HEK293 (cell line): Measurements from ENCODE around the gene PTHLH.

Source experiments
- CTCF ChIA-PET: fragments of 350-600 bp; formaldehyde crosslinking; extraction: SDS; loops from one replicate; lab custom pipeline; 2021; ENCODE audit warnings: antibody characterized with exemption; lab: Yijun Ruan, JAX
- POLR2A ChIA-PET: fragments of 300-600 bp; formaldehyde crosslinking; extraction: SDS; loops from one replicate; lab custom pipeline; 2020; ENCODE audit warnings: antibody characterized with exemption, inconsistent platforms; lab: Yijun Ruan, JAX
- H3K27ac ChIP-seq: fragments of 200-500 bp; sonication (Bioruptor generic); 2 replicates; pipeline ENCODE4 v1.5.1; 2014; ENCODE audit warnings: low read depth, low read length, control low read depth, inconsistent platforms; ENCODE audit errors: extremely low read depth
- H3K36me3 ChIP-seq, 2 experiments: fragments of 200-500 bp in 1 of 2; sonication (Bioruptor generic) in 1 of 2; 1 replicate in 1 of 2; 2 replicates in 1 of 2; pipeline ENCODE4 v1.5.1; 2014 to 2017; ENCODE audit warnings: inconsistent platforms in 2 of 2, low read length in 2 of 2; ENCODE audit not compliant: control insufficient read depth in 2 of 2, insufficient read depth in 1 of 2
- H3K4me1 ChIP-seq: fragments of 200-500 bp; sonication (Bioruptor generic); 2 replicates; pipeline ENCODE4 v1.5.1; 2014; ENCODE audit warnings: mild to moderate bottlenecking, low read length, inconsistent platforms; ENCODE audit not compliant: control insufficient read depth, insufficient read depth
- H3K4me3 ChIP-seq: 2 replicates; pipeline ENCODE4 v1.5.1; 2011; ENCODE audit warnings: low read depth, mild to moderate bottlenecking, control low read depth, low read length, moderate library complexity
- H3K9me3 ChIP-seq: fragments of 200-500 bp; sonication (Bioruptor generic); 2 replicates; pipeline ENCODE4 v1.5.1; 2014; ENCODE audit warnings: low read depth, low read length, inconsistent platforms; ENCODE audit not compliant: control insufficient read depth, insufficient read depth
- BCL6B ChIP-seq: fragments of 450-650 bp; formaldehyde crosslinking; IDR thresholded peaks from 2 replicates; pipeline ENCODE4 v1.5.1; 2017; ENCODE audit warnings: missing biosample characterization, missing genetic modification characterization
- INSM2 ChIP-seq: fragments of 450-650 bp; formaldehyde crosslinking; IDR thresholded peaks from 2 replicates; pipeline ENCODE4 v1.5.1; 2016; ENCODE audit warnings: missing biosample characterization, missing genetic modification characterization
- KLF1 ChIP-seq: fragments of 450-650 bp; formaldehyde crosslinking; IDR thresholded peaks from 2 replicates; pipeline ENCODE4 v1.5.1; 2016; ENCODE audit warnings: missing biosample characterization, missing genetic modification characterization
- ZBTB48 ChIP-seq: fragments of 450-650 bp; formaldehyde crosslinking; IDR thresholded peaks from 2 replicates; pipeline ENCODE4 v1.5.1; 2016; ENCODE audit warnings: missing biosample characterization, missing genetic modification characterization
- ZBTB7A ChIP-seq: fragments of 450-650 bp; formaldehyde crosslinking; IDR thresholded peaks from 2 replicates; pipeline ENCODE4 v1.5.1; 2016; ENCODE audit warnings: low read depth, missing biosample characterization, missing genetic modification characterization
- ZEB2 ChIP-seq: fragments of 450-650 bp; formaldehyde crosslinking; IDR thresholded peaks from 2 replicates; pipeline ENCODE4 v1.5.1; 2016; ENCODE audit warnings: missing biosample characterization, missing genetic modification characterization
- ZFP37 ChIP-seq: fragments of 450-650 bp; formaldehyde crosslinking; IDR thresholded peaks from 2 replicates; pipeline ENCODE4 v1.5.1; 2016; ENCODE audit warnings: missing biosample characterization, missing genetic modification characterization
- ZNF2 ChIP-seq: fragments of 450-650 bp; formaldehyde crosslinking; IDR thresholded peaks from 2 replicates; pipeline ENCODE4 v1.5.1; 2016; ENCODE audit warnings: missing biosample characterization, missing genetic modification characterization
- ZNF221 ChIP-seq: fragments of 450-650 bp; formaldehyde crosslinking; IDR thresholded peaks from 2 replicates; pipeline ENCODE4 v1.5.1; 2017; ENCODE audit warnings: missing biosample characterization, missing genetic modification characterization, borderline replicate concordance
- ZNF239 ChIP-seq: fragments of 450-650 bp; formaldehyde crosslinking; IDR thresholded peaks from 2 replicates; pipeline ENCODE4 v1.5.1; 2016; ENCODE audit warnings: missing biosample characterization, missing genetic modification characterization
- ZNF26 ChIP-seq: fragments of 450-650 bp; formaldehyde crosslinking; IDR thresholded peaks from 2 replicates; pipeline ENCODE4 v1.5.1; 2016; ENCODE audit warnings: missing biosample characterization, missing genetic modification characterization
- ZNF350 ChIP-seq: fragments of 450-650 bp; formaldehyde crosslinking; IDR thresholded peaks from 2 replicates; pipeline ENCODE4 v1.5.0; 2017; ENCODE audit warnings: missing biosample characterization, mild to moderate bottlenecking, missing genetic modification characterization
- ZNF416 ChIP-seq: fragments of 450-650 bp; formaldehyde crosslinking; IDR thresholded peaks from 2 replicates; pipeline ENCODE4 v1.5.1; 2016; ENCODE audit warnings: missing biosample characterization, missing genetic modification characterization
- ZNF529 ChIP-seq: fragments of 450-650 bp; formaldehyde crosslinking; IDR thresholded peaks from 2 replicates; pipeline ENCODE4 v1.5.1; 2017; ENCODE audit warnings: missing genetic modification characterization, missing biosample characterization; ENCODE audit not compliant: insufficient replicate concordance
- ZNF555 ChIP-seq: fragments of 450-650 bp; formaldehyde crosslinking; conservative IDR thresholded peaks from 2 replicates; pipeline ENCODE4 v1.5.1; 2017; ENCODE audit warnings: missing biosample characterization, mild to moderate bottlenecking, missing genetic modification characterization, inconsistent platforms
- ZNF561 ChIP-seq: fragments of 450-650 bp; IDR thresholded peaks from 2 replicates; pipeline ENCODE4 v1.5.1; 2018; ENCODE audit warnings: missing biosample characterization, missing genetic modification characterization, borderline replicate concordance
- ZNF701 ChIP-seq: fragments of 450-650 bp; formaldehyde crosslinking; IDR thresholded peaks from 2 replicates; pipeline ENCODE4 v1.5.1; 2016; ENCODE audit warnings: missing biosample characterization, missing genetic modification characterization
- ZNF704 ChIP-seq: fragments of 450-650 bp; formaldehyde crosslinking; IDR thresholded peaks from 2 replicates; pipeline ENCODE4 v1.5.1; 2016; ENCODE audit warnings: missing biosample characterization, missing genetic modification characterization
- ZNF747 ChIP-seq: fragments of 450-650 bp; formaldehyde crosslinking; IDR thresholded peaks from 2 replicates; pipeline ENCODE4 v1.5.1; 2016; ENCODE audit warnings: missing biosample characterization, missing genetic modification characterization

Gene PTHLH

GRCh38 chr12:27927347-27927746, 45.2 kb downstream of the PTHLH start (continued):
- TF ChIP-seq ZNF26 (no peak), ZNF529 (no peak), ZBTB48 (no peak), ZNF221 (tag by site-specific recombination) (no peak), ZEB2 (tag by site-specific recombination) (no peak), ZNF561 (tag by site-specific recombination) (no peak), ZNF701 (tag by site-specific recombination) (no peak)

- Histone ChIP-seq H3K27ac (no peak overlapping the region), H3K9me3 (no peaks in the 10 kb centered on the region), H3K36me3 (no peaks in the 10 kb centered on the region), H3K4me1 (no peaks in the 10 kb centered on the region), H3K4me3 (no peak overlapping the region)
- POLR2A ChIA-PET = no interaction called here
- TF ChIP-seq ZNF239 (tag by site-specific recombination) (no peak), ZFP37 (tag by site-specific recombination) (no peak), ZBTB7A (tag by site-specific recombination) (no peak), ZNF701 (tag by site-specific recombination) (no peak), ZNF350 (tag by site-specific recombination) (no peak), ZNF416 (tag by site-specific recombination) (no peak)
- CTCF ChIA-PET = interaction anchor here (0.6 to 1.2 kb wide), 2 partner anchors 191 to 948 kb away, joined by 3 to 4 read pairs; no protein-coding TSS in a partner anchor
Measured at GRCh38 chr12:27924350-27925135, 48.0 kb downstream of the PTHLH start.

- ChIA-PET POLR2A (no interaction called here), CTCF (no interaction called here)
- Histone ChIP-seq H3K4me3 (no peak overlapping the region), H3K4me1 (no peaks in the 10 kb centered on the region), H3K9me3 (no peaks in the 10 kb centered on the region), H3K27ac (no peak overlapping the region), H3K36me3 (no peaks in the 10 kb centered on the region)
- no peak for TF ChIP-seq BCL6B
- no peak for TF ChIP-seq INSM2
- TF ChIP-seq ZNF747 = no peak
- TF ChIP-seq ZNF704 (tag by site-specific recombination) = no peak
- TF ChIP-seq KLF1 (tag by site-specific recombination) = no peak
- TF ChIP-seq ZNF2 (tag by site-specific recombination) = no peak
- TF ChIP-seq ZNF555 (tag by site-specific recombination) = no peak
Measured at GRCh38 chr12:27922531-27923139, 49.9 kb downstream of the PTHLH start.
